ENCODE results near the gene MARCHF4. TPM values are rescaled to one million over a fixed set of nuclear protein-coding genes. Genes with fewer than 3 reads are reported as not detected.

The MARCHF4 gene
- total RNA-seq, 1 experiment from 2014 or later, result 6.1 TPM

- Histone ChIP-seq H3K27ac (ENCODE audit: low read depth, low read length, poor library complexity, severe bottlenecking) (no peak overlapping the region), H3K4me3 (ENCODE audit: low read depth, low read length, poor library complexity, severe bottlenecking) (no peak overlapping the region), H3K27me3 (replicated peaks; ENCODE audit: insufficient read depth, low read depth, low read length, poor library complexity) (no peaks in the 10 kb centered on the region), H3K36me3 (ENCODE audit: insufficient read depth, low read length, poor library complexity, severe bottlenecking) (no peaks in the 10 kb centered on the region), H3K9me3 (ENCODE audit: low read depth, low read length, poor library complexity, severe bottlenecking) (no peaks in the 10 kb centered on the region), H3K4me1 (ENCODE audit: insufficient read depth, low read length, poor library complexity, severe bottlenecking) (no peaks in the 10 kb centered on the region)
- BruUV-seq (replicated peaks), result no TSS peak
- ChIA-PET POLR2A (ENCODE audit: low non-redundant PET) (interaction anchor here (0.6 kb wide), 1 partner anchor 30 kb away, joined by 5 read pairs; no protein-coding TSS in a partner anchor), CTCF (no interaction called here)
- intact Hi-C loops (cut with micrococcal nuclease; ENCODE audit: unreplicated experiment), result no loop called here
- TF ChIP-seq CTCF (conservative IDR thresholded peaks at IDR 0.05; ENCODE audit: low read depth, low read length) (no peak), EZH2 (IDR thresholded peaks at IDR 0.05; ENCODE audit: borderline replicate concordance, low read depth, low read length, poor library complexity, severe bottlenecking) (no peak)
- no peak for DNase-seq (ENCODE audit: low spot score)
Observed at GRCh38 chr2:216418981-216419380, 46.7 kb upstream of the MARCHF4 start.

- H3K4me1 ChIP-seq (ENCODE audit: insufficient read depth, low read length, poor library complexity, severe bottlenecking), result no peaks in the 10 kb centered on the region
- BruUV-seq (replicated peaks), result no TSS peak
- CTCF ChIA-PET, result no interaction called here
- no peaks in the 10 kb centered on the region for H3K36me3 ChIP-seq (ENCODE audit: insufficient read depth, low read length, poor library complexity, severe bottlenecking)
- no peak for DNase-seq (ENCODE audit: low spot score)
- H3K4me3 ChIP-seq (ENCODE audit: low read depth, low read length, poor library complexity, severe bottlenecking), result no peak overlapping the region
- POLR2A ChIA-PET (ENCODE audit: low non-redundant PET), result no interaction called here
- TF ChIP-seq CTCF (conservative IDR thresholded peaks at IDR 0.05; ENCODE audit: low read depth, low read length) (no peak), EZH2 (IDR thresholded peaks at IDR 0.05; ENCODE audit: borderline replicate concordance, low read depth, low read length, poor library complexity, severe bottlenecking) (no peak)
- intact Hi-C loops (cut with micrococcal nuclease; ENCODE audit: unreplicated experiment), result no loop called here
- no peaks in the 10 kb centered on the region for H3K9me3 ChIP-seq (ENCODE audit: low read depth, low read length, poor library complexity, severe bottlenecking)
- H3K27me3 ChIP-seq (replicated peaks; ENCODE audit: insufficient read depth, low read depth, low read length, poor library complexity), result no peaks in the 10 kb centered on the region
- H3K27ac ChIP-seq (ENCODE audit: low read depth, low read length, poor library complexity, severe bottlenecking), result no peak overlapping the region
Observed at GRCh38 chr2:216416571-216417307, 44.5 kb upstream of the MARCHF4 start.

GRCh38 chr2:216415541-216415940 lies 43.3 kb upstream of the MARCHF4 start:
- Histone ChIP-seq H3K4me1 (ENCODE audit: insufficient read depth, low read length, poor library complexity, severe bottlenecking) (no peaks in the 10 kb centered on the region), H3K9me3 (ENCODE audit: low read depth, low read length, poor library complexity, severe bottlenecking) (no peaks in the 10 kb centered on the region), H3K36me3 (ENCODE audit: insufficient read depth, low read length, poor library complexity, severe bottlenecking) (no peaks in the 10 kb centered on the region), H3K27me3 (replicated peaks; ENCODE audit: insufficient read depth, low read depth, low read length, poor library complexity) (no peaks in the 10 kb centered on the region), H3K27ac (ENCODE audit: low read depth, low read length, poor library complexity, severe bottlenecking) (no peak overlapping the region), H3K4me3 (ENCODE audit: low read depth, low read length, poor library complexity, severe bottlenecking) (no peak overlapping the region)
- BruUV-seq (replicated peaks), result no TSS peak
- ChIA-PET POLR2A (ENCODE audit: low non-redundant PET) (no interaction called here), CTCF (interaction anchor here (0.7 kb wide), 1 partner anchor 643 kb away, joined by 3 read pairs; no protein-coding TSS in a partner anchor)
- intact Hi-C loops (cut with micrococcal nuclease; ENCODE audit: unreplicated experiment), result no loop called here
- no peak for DNase-seq (ENCODE audit: low spot score)
- TF ChIP-seq CTCF (conservative IDR thresholded peaks at IDR 0.05; ENCODE audit: low read depth, low read length), result no peak
- no peak for TF ChIP-seq EZH2 (IDR thresholded peaks at IDR 0.05; ENCODE audit: borderline replicate concordance, low read depth, low read length, poor library complexity, severe bottlenecking)
